ENCODE data around the gene TIMM44.

Gene TIMM44

DNA sequence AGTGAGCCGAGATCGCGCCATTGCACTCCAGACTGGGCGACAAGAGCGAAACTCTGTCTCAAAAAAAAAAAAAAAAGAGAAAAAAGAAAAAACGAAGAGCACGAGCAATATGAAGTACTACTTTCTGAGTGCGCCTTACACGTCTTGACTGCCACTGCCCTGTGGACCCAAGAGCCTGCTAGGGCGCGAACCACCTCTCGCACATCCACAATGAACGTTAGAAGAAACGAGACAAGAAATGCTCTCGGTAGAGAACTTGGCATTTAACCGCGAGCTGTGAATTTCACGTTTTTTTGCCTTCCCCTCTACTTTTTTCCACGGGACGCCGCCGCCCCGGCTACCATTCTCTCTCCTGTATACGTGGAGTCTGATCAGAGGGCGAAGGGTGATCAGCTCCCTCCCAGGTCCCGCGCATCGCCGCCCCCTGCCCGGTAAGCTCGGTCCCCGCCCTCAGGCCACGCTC lies 454 bp downstream of the TIMM44 start:
- DNase-seq (ENCODE audit: extremely low spot score) = no peak
- ChIA-PET POLR2A (interaction anchor here (1.0 to 2.5 kb wide), 6 partner anchors 7 to 74 kb away, joined by 3 to 18 read pairs (median 8); partner anchors contain the start of genes MAP2K7 and SNAPC2), CTCF (interaction anchor here (0.8 to 6.9 kb wide), 33 partner anchors 8 to 549 kb away, joined by 3 to 90 read pairs (median 7); partner anchors contain the start of genes CCL25, CTXN1, ELAVL1 and MAP2K7)
- TF ChIP-seq, protein P1, sequence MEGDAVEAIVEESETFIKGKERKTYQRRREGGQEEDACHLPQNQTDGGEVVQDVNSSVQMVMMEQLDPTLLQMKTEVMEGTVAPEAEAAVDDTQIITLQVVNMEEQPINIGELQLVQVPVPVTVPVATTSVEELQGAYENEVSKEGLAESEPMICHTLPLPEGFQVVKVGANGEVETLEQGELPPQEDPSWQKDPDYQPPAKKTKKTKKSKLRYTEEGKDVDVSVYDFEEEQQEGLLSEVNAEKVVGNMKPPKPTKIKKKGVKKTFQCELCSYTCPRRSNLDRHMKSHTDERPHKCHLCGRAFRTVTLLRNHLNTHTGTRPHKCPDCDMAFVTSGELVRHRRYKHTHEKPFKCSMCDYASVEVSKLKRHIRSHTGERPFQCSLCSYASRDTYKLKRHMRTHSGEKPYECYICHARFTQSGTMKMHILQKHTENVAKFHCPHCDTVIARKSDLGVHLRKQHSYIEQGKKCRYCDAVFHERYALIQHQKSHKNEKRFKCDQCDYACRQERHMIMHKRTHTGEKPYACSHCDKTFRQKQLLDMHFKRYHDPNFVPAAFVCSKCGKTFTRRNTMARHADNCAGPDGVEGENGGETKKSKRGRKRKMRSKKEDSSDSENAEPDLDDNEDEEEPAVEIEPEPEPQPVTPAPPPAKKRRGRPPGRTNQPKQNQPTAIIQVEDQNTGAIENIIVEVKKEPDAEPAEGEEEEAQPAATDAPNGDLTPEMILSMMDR (IDR thresholded peaks at IDR 0.05; ENCODE audit: control extremely low read depth, extremely low read depth, low read depth, missing control alignments) = no peak

DNA sequence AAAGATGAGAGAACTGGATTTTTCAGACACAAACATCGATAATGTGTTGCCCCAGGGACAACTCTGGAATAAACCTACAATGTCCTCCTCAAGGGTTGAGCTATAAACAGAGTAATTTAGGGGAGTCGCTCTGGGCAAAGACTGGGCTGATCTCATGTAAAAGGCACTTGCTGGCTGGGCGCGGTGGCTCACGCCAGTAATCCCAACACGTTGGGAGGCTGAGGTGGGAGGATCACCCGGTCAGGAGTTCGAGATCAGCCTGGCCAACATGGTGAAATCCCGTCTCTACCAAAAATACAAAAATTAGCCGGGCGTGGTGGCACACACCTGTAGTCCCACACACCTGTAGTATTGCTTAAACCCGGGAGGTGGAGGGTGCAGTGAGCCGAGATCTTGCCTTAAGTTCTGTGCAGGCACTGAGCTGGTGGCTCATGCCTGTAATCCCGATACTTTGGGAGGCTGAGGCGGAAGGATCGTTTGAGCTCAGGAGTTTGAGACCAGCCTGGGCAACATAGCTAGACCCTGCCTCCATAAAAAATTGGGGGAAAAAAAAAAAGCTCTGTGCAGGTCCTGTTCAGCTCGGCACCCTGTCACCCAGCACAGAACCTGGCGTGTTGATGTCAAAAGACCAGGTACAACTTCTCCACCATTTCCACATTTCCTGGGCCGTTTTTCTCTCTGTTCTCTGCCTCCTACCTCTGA lies 1.4 kb downstream of the TIMM44 start:
- CTCF ChIA-PET = interaction anchor here (0.9 to 6.9 kb wide), 4 partner anchors 13 to 73 kb away, joined by 3 to 90 read pairs (median 8); partner anchors contain the start of gene CTXN1
- DNase-seq (ENCODE audit: extremely low spot score) = no peak
- POLR2A ChIA-PET = interaction anchor here (0.6 to 0.8 kb wide), 3 partner anchors 9 to 67 kb away, joined by 3 to 5 read pairs (median 3); no protein-coding TSS in a partner anchor
- TF ChIP-seq, protein P1 (IDR thresholded peaks at IDR 0.05; ENCODE audit: control extremely low read depth, extremely low read depth, low read depth, missing control alignments) = no peak

DNA sequence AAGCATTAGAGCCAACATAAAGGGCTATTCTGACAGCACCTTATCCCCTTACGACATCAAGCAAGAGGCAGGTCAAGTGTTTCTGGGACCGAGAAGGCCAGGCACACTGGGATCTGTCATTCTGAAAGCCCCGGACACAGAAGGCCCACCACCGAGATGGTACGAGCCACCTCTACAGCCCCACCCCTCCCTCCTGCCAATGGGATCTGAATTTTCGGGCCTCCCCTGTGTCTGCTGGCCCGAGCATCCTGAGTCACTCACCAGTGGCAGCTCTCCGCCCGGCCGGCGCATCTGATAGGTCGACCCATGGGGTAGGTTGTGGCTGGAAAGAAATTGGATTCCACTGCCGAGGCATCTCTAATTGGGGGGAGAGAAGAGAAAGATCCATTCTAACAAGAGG lies 2.6 kb downstream of the TIMM44 start:
- ChIA-PET POLR2A (no interaction called here), CTCF (interaction anchor here (2.0 to 6.9 kb wide), 2 partner anchors 12 to 17 kb away, joined by 4 to 90 read pairs; partner anchors contain the start of gene CTXN1)
- TF ChIP-seq, protein P1 (IDR thresholded peaks at IDR 0.05; ENCODE audit: control extremely low read depth, extremely low read depth, low read depth, missing control alignments) = no peak
- no peak for DNase-seq (ENCODE audit: extremely low spot score)

DNA sequence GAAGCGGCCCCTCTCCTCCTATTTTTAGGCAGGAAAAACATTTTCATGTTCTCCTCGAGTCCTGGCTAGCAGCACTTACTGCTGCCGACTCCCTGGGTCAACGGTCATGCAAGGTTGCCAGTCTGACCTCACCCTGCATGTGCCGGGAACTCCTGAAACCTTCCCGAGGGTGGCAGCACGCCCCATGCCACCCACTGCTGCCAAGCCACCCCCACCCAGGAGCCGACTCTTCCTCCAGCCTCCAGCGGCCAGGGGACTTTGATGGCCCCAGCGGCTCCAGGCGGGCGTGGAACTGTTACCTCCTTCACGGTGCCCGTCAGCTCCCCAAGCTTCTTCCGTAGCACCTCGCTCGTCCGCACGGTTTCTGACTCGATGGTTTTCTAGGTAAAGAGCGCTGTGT lies 8.7 kb downstream of the TIMM44 start:
- no peak for DNase-seq (ENCODE audit: extremely low spot score)
- ChIA-PET POLR2A (no interaction called here), CTCF (interaction anchor here (1.2 to 2.2 kb wide), 2 partner anchors 10 to 14 kb away, joined by 3 to 12 read pairs; partner anchors contain the start of gene TIMM44)
- TF ChIP-seq, protein P1 (IDR thresholded peaks at IDR 0.05; ENCODE audit: control extremely low read depth, extremely low read depth, low read depth, missing control alignments) = no peak

DNA sequence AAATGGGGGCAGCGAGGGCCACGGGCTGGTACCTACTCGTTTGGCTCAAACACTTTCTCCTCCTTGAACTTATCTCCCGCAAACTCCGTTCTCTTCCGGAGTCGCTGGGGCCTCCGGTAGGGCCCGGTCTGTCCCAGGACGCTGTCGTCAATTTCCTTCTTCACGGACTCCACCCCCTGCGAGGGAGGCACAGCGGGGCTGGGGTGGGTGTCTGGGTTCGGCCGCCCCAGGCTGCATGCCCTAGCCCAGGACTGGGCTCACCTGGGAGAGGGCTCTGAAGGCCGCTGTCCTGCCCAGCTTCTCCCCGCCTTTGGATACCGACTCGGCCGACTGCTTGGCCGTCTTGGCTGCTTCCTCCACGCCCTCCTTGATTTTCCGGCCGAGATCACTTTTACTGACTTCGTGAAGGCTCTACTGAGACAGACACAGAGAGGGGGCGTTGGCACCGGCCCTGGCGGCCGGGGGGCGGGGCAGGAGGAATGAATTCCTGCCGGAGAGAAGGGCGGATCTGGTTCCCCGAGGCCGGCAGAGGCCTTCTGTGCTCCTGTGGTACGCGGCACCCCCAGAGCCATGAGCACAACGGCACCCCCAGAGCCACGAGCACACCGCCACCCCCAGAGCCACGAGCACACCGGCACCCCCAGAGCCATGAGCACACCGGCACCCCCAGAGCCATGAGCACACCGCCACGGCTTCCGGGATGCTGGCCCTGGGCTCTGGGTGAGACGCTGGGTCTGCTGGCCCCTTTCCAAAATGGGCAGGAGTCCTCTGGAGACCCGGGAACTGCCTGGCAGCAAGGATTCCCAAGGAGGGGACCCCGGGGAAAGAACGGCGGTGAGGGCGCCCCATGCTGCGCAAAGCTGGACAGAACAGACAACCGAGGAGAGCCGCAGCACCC lies 9.4 kb downstream of the TIMM44 start:
- TF ChIP-seq, protein P1 (IDR thresholded peaks at IDR 0.05; ENCODE audit: control extremely low read depth, extremely low read depth, low read depth, missing control alignments) = no peak
- ChIA-PET CTCF (interaction anchor here (1.2 to 2.2 kb wide), 2 partner anchors 11 to 13 kb away, joined by 3 to 12 read pairs; partner anchors contain the start of gene TIMM44), POLR2A (no interaction called here)
- DNase-seq (ENCODE audit: extremely low spot score) = no peak

DNA sequence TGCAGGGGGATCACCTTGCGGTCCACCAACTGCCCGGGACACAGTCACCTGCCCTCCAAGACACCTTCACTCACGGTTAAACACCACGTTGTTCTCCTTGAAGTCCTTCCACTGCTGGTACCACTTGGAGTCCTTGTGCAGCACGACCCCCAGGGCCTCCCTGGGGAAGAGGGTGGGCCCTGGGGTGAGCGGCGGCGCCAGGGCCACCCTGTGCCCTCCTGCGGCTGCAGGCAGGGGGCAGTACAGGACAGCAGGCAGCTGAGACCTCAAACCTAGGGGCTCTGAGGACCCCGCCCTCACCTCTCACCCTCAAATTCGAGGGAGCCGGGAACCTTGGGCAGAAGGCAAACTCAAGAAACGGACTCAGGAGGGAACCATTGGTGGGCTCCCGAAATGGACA lies 10.1 kb downstream of the TIMM44 start:
- TF ChIP-seq, protein P1 (IDR thresholded peaks at IDR 0.05; ENCODE audit: control extremely low read depth, extremely low read depth, low read depth, missing control alignments) = peak; percentile 22
- ChIA-PET CTCF (no interaction called here), POLR2A (no interaction called here)
- no peak for DNase-seq (ENCODE audit: extremely low spot score)
